Endothelial cell of umbilical vein (primary cell): Measurements from ENCODE around the gene S100A13. TPM values are rescaled to one million over a fixed set of nuclear protein-coding genes. Genes with fewer than 3 reads are reported as not detected.
"Not testable (repeated sequence)": the region's sequence is repeated elsewhere in the genome, so short reads cannot be mapped to it uniquely, and the experiment has no call there.

ENCODE experiments used
- BruUV-seq: library from RNA; stranded (reverse); fragments of 400-500 nt; replicated peaks from 2 replicates; lab custom pipeline; 2021; lab: Mats Ljungman, UMichigan
- CTCF ChIA-PET: fragments of 300-600, 350-600 bp; sonication (Branson Sonifier 250); formaldehyde crosslinking; loops from one replicate; lab custom pipeline; 2021; ENCODE audit warnings: antibody characterized with exemption, inconsistent platforms; lab: Charles Lee
- POLR2A ChIA-PET: fragments of 300-600, 350-600 bp; sonication (Branson Sonifier 250); formaldehyde crosslinking; loops from one replicate; lab custom pipeline; 2021; ENCODE audit warnings: antibody characterized with exemption, inconsistent platforms; lab: Charles Lee
- DNase-seq: peaks from one replicate; pipeline ENCODE4 v3.0.0-alpha.2; 2011; ENCODE audit warnings: low read depth, low spot score
- FAIRE-seq: peaks from 2 replicates; lab custom pipeline; 2011; peaks lifted over from hg19 to GRCh38; lab: Jason Lieb, UNC
- H2AFZ ChIP-seq: 2 replicates; pipeline ENCODE4 v1.6.0; 2012; ENCODE audit warnings: low read depth, low read length, control low read depth, inconsistent platforms
- H3K27ac ChIP-seq: 2 replicates; pipeline ENCODE4 v1.5.1; 2011; ENCODE audit warnings: low read depth, mild to moderate bottlenecking, control low read depth, low read length, moderate library complexity; ENCODE audit not compliant: insufficient read depth
- H3K27me3 ChIP-seq, 2 experiments: 2 replicates each; pipeline versions ENCODE4 v1.6.0 to v1.6.1; 2011; ENCODE audit warnings: low read length in 2 of 2, mixed read lengths in 1 of 2; ENCODE audit not compliant: control insufficient read depth in 2 of 2, insufficient read depth in 2 of 2
- H3K36me3 ChIP-seq, 2 experiments: 2 replicates in 1 of 2; 3 replicates in 1 of 2; pipeline ENCODE4 v1.5.1; 2011; ENCODE audit warnings: low read length in 2 of 2, mild to moderate bottlenecking in 1 of 2, moderate library complexity in 1 of 2; ENCODE audit not compliant: control insufficient read depth in 2 of 2, insufficient read depth in 2 of 2; ENCODE audit errors: extremely low read depth in 1 of 2
- H3K4me1 ChIP-seq: 3 replicates; pipeline ENCODE4 v1.5.1; 2011; ENCODE audit warnings: mild to moderate bottlenecking, low read length; ENCODE audit not compliant: control insufficient read depth, insufficient read depth; ENCODE audit errors: extremely low read depth
- H3K4me2 ChIP-seq: 2 replicates; pipeline ENCODE4 v1.6.1; 2011; ENCODE audit warnings: low read length, control low read depth, mixed read lengths; ENCODE audit not compliant: insufficient read depth
- H3K4me3 ChIP-seq, 3 experiments: fragments of 200-600 bp in 1 of 3; sonication (generic), shearing (Covaris generic) in 1 of 3; replicated peaks in 1 of 3; 2 replicates each; pipeline ENCODE4 v1.5.1; 2011 to 2016; ENCODE audit warnings: control low read depth in 3 of 3, low read length in 3 of 3, mild to moderate bottlenecking in 2 of 3, inconsistent platforms in 1 of 3, low read depth in 1 of 3, moderate library complexity in 1 of 3; ENCODE audit not compliant: insufficient read depth in 1 of 3
- H3K79me2 ChIP-seq: 2 replicates; pipeline ENCODE4 v1.6.0; 2012; ENCODE audit warnings: low read length, inconsistent platforms; ENCODE audit not compliant: control insufficient read depth, insufficient read depth
- H3K9ac ChIP-seq: replicated peaks from 2 replicates; pipeline ENCODE3; 2011; ENCODE audit warnings: low read length, control low read depth; ENCODE audit not compliant: insufficient read depth; ENCODE audit errors: extremely low read depth
- H3K9me1 ChIP-seq: replicated peaks from 3 replicates; pipeline ENCODE4 v1.6.0; 2011; ENCODE audit warnings: mild to moderate bottlenecking, low read length; ENCODE audit not compliant: control insufficient read depth, insufficient read depth; ENCODE audit errors: extremely low read depth
- H3K9me3 ChIP-seq: replicated peaks from 2 replicates; pipeline ENCODE4 v1.5.1; 2012; ENCODE audit warnings: low read length, inconsistent platforms; ENCODE audit not compliant: control insufficient read depth, insufficient read depth
- H4K20me1 ChIP-seq: replicated peaks from 2 replicates; pipeline ENCODE3; 2011; ENCODE audit warnings: mild to moderate bottlenecking, low read length; ENCODE audit not compliant: control insufficient read depth, insufficient read depth; ENCODE audit errors: extremely low read depth
- EZH2 ChIP-seq: IDR thresholded peaks from 2 replicates; pipeline ENCODE4 v1.6.1; 2012; ENCODE audit warnings: borderline replicate concordance, low read depth, mild to moderate bottlenecking, moderate library complexity, low read length, inconsistent platforms; ENCODE audit not compliant: severe bottlenecking
- FOS ChIP-seq: IDR thresholded peaks from 2 replicates; pipeline ENCODE4 v1.6.1; 2011; ENCODE audit warnings: mild to moderate bottlenecking, low read length, moderate library complexity, borderline replicate concordance; ENCODE audit not compliant: insufficient read depth
- GATA2 ChIP-seq: IDR thresholded peaks from 2 replicates; pipeline ENCODE4 v1.7.0; 2011; ENCODE audit warnings: low read depth, mild to moderate bottlenecking, moderate library complexity, mixed read lengths, low read length; ENCODE audit not compliant: insufficient read length, insufficient read depth
- JUN ChIP-seq: IDR thresholded peaks from 2 replicates; pipeline ENCODE4 v1.6.1; 2011; ENCODE audit warnings: borderline replicate concordance, low read depth; ENCODE audit not compliant: insufficient read length, insufficient read depth
- MAX ChIP-seq: IDR thresholded peaks from 2 replicates; pipeline ENCODE4 v1.6.1; 2011; ENCODE audit not compliant: insufficient read depth, insufficient read length
- MYC ChIP-seq: IDR thresholded peaks from one replicate; pipeline ENCODE4 v1.6.1; 2011; ENCODE audit warnings: mild to moderate bottlenecking, low read depth, low read length
- POLR2A ChIP-seq: IDR thresholded peaks from 2 replicates; pipeline ENCODE4 v1.6.1; 2012; ENCODE audit warnings: low read depth, mild to moderate bottlenecking, control low read depth, low read length
- POLR2AphosphoS5 ChIP-seq: IDR thresholded peaks from 2 replicates; pipeline ENCODE4 v1.6.1; 2012; ENCODE audit warnings: low read depth, mild to moderate bottlenecking, control low read depth, low read length, moderate library complexity; ENCODE audit not compliant: insufficient read depth
- dilution Hi-C: fragments of 300-500 bp; cut with MboI; formaldehyde crosslinking; loops from one replicate; pipeline ENCODE4 v1.15.0; 2019; ENCODE audit warnings: low sequenced_read_pairs; ENCODE audit not compliant: extremely low pct_ligation_motif_present
- intact Hi-C: fragments of 100-400 bp; cut with micrococcal nuclease; formaldehyde crosslinking; loops from one replicate; pipeline ENCODE4 v1.10.0; 2022
- polyA plus RNA-seq, 4 experiments: library from polyadenylated mRNA; depleted of rRNA in 3 of 4; stranded (reverse) in 3 of 4; unstranded in 1 of 4; fragments of >200 nt; gene quantifications; 2 replicates each; pipeline versions ENCODE4 v1.2.1 to v1.2.3, GENCODE V29; 2011 to 2012; ENCODE audit warnings: missing spikeins in 1 of 4
- total RNA-seq: library from RNA; stranded (reverse); gene quantifications from 2 replicates; pipeline ENCODE4 v1.2.3, GENCODE V29; 2021
- TF ChIP-seq, protein P1 (sequence below), 2 donors: IDR thresholded peaks; 1 replicate in 1 of 2; 2 replicates in 1 of 2; pipeline ENCODE4 v1.5.1; 2011; ENCODE audit warnings: low read length in 2 of 2, mild to moderate bottlenecking in 2 of 2, moderate library complexity in 2 of 2, control low read depth in 1 of 2, inconsistent platforms in 1 of 2, low read depth in 1 of 2; ENCODE audit not compliant: insufficient read depth in 1 of 2; ENCODE audit errors: extremely low read depth in 1 of 2

Gene S100A13
- total and polyA plus RNA-seq, 2 donors (not counting 3 experiments of a cell fraction or from before 2014, with no cell fraction given), result 155 to 360 TPM

DNA sequence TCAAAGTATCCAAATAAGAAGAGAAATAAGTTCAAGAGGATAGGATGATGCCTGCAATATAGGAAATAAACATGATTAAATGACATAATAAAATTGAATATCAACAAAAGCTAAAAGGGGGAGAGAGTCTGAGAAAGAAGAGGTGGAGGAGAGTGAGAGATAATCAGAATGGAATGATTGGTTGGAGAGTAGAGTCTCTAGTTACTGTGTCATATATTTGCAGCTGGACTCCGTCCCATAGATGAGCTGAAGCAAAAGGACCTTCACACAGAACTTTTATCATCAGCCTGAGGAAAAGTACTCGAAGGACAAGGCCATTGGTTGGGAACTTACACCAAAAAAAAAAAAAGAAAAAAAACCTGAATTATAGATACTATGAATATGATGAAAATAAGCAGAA, 38.8 kb downstream of the S100A13 start:
- ChIA-PET POLR2A (no interaction called here), CTCF (interaction anchor here (4.6 kb wide), 1 partner anchor 16 kb away, joined by 24 read pairs; no protein-coding TSS in a partner anchor)
- DNase-seq (no peak), FAIRE-seq (no peak)
- no peaks in the 10 kb centered on the region for H3K9me3 ChIP-seq
- no peaks in the 10 kb centered on the region for H3K27me3 ChIP-seq
- intact Hi-C loops (no loop called here), dilution Hi-C loops (no loop called here)
- no peak overlapping the region for H3K4me3 ChIP-seq
- H4K20me1 ChIP-seq, result no peaks in the 10 kb centered on the region
- no peak for TF ChIP-seq EZH2
- no peak for TF ChIP-seq MYC
- TF ChIP-seq POLR2AphosphoS5, result no peak
- no peak for TF ChIP-seq FOS
- TF ChIP-seq MAX, result no peak
- no peak for TF ChIP-seq JUN
- no peak for TF ChIP-seq GATA2
- no peak for TF ChIP-seq POLR2A
- TF ChIP-seq, protein P1, sequence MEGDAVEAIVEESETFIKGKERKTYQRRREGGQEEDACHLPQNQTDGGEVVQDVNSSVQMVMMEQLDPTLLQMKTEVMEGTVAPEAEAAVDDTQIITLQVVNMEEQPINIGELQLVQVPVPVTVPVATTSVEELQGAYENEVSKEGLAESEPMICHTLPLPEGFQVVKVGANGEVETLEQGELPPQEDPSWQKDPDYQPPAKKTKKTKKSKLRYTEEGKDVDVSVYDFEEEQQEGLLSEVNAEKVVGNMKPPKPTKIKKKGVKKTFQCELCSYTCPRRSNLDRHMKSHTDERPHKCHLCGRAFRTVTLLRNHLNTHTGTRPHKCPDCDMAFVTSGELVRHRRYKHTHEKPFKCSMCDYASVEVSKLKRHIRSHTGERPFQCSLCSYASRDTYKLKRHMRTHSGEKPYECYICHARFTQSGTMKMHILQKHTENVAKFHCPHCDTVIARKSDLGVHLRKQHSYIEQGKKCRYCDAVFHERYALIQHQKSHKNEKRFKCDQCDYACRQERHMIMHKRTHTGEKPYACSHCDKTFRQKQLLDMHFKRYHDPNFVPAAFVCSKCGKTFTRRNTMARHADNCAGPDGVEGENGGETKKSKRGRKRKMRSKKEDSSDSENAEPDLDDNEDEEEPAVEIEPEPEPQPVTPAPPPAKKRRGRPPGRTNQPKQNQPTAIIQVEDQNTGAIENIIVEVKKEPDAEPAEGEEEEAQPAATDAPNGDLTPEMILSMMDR (IDR thresholded peaks at IDR 0.05; ENCODE audit: extremely low read depth in 1 of 2, insufficient read depth in 1 of 2, low read depth in 1 of 2, low read length in 2 of 2), result no peak
- BruUV-seq, result no TSS peak
- H3K4me1 ChIP-seq, result peaks cover 5% of the 10 kb centered on the region
- no peak overlapping the region for H3K4me2 ChIP-seq
- H2AFZ ChIP-seq, result no peak overlapping the region
- no peak overlapping the region for H3K9ac ChIP-seq
- no peaks in the 10 kb centered on the region for H3K9me1 ChIP-seq
- H3K36me3 ChIP-seq, result no peaks in the 10 kb centered on the region
- no peaks in the 10 kb centered on the region for H3K79me2 ChIP-seq
- H3K27ac ChIP-seq, result no peak overlapping the region

DNA sequence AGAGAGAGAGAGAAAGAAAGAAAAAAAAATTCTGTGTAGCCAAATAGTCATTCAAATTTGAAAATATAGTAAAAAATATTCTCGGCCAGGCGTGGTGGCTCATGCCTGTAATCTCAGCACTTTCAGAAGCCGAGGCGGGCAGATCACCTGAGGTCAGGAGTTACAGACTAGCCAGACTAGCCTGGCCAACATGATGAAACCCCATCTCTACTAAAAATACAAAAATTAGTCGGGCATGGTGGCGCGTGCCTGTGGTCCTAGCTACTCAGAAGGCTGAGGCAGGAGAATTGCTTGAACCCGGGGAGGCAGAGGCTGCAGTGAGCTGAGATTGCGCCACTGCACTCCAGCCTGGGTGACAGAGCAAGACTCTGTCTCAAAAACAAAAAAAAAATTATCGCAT, 39.3 kb downstream of the S100A13 start:
- BruUV-seq, H3K27me3 ChIP-seq, H3K4me1 ChIP-seq, H3K27ac ChIP-seq, H3K9me1 ChIP-seq, H3K79me2 ChIP-seq, FAIRE-seq, dilution Hi-C loops, H3K4me3 ChIP-seq, H4K20me1 ChIP-seq, H3K36me3 ChIP-seq, intact Hi-C loops, DNase-seq, H3K9ac ChIP-seq, H3K4me2 ChIP-seq, H3K9me3 ChIP-seq, POLR2A ChIA-PET, H2AFZ ChIP-seq: not testable (repeated sequence)
- CTCF ChIA-PET, result interaction anchor here (1.0 to 4.6 kb wide), 2 partner anchors 10 to 15 kb away, joined by 3 to 24 read pairs; no protein-coding TSS in a partner anchor
